AML-193 (cell line): ENCODE results near the gene ZYX.
A peak's percentile ranks its signal among the peaks of the same experiment; 100 is the strongest.
"Not testable (repeated sequence)": the region's sequence is repeated elsewhere in the genome, so short reads cannot be mapped to it uniquely, and the experiment has no call there.

Experiments
- DNase-seq, 2 experiments: peaks; one replicate each; lab custom pipeline; 2025; lab: John Stamatoyannopoulos, UW

Gene ZYX

GRCh38 chr7:143384661-143385631 is 3.8 kb downstream of the ZYX start:
- DNase-seq: peak; percentile 64 to 65

- DNase-seq: peak; percentile 72 to 73
Observed at GRCh38 chr7:143385891-143386781, 5.0 kb downstream of the ZYX start.

GRCh38 chr7:143387156-143387975 is 6.2 kb downstream of the ZYX start:
- DNase-seq: no peak

- DNase-seq: no peak
Observed at GRCh38 chr7:143388051-143388450, 6.9 kb downstream of the ZYX start.

GRCh38 chr7:143388491-143389101 is 7.5 kb downstream of the ZYX start:
- DNase-seq: no peak

- DNase-seq: no peak
Observed at GRCh38 chr7:143389316-143390103, 8.4 kb downstream of the ZYX start.

- no peak for DNase-seq
Observed at GRCh38 chr7:143390104-143390772, 9.1 kb downstream of the ZYX start.

GRCh38 chr7:143390773-143391317 is 9.7 kb downstream of the ZYX start:
- DNase-seq: no peak

GRCh38 chr7:143391462-143392404 is 10.6 kb downstream of the ZYX start:
- no peak for DNase-seq

- not testable (repeated sequence) for DNase-seq
Observed at GRCh38 chr7:143392427-143392826, 11.3 kb downstream of the ZYX start.

GRCh38 chr7:143392875-143393266 is 11.7 kb downstream of the ZYX start:
- DNase-seq: no peak

- no peak for DNase-seq
Observed at GRCh38 chr7:143393267-143394041, 12.3 kb downstream of the ZYX start.

GRCh38 chr7:143394068-143394467 is 12.9 kb downstream of the ZYX start:
- no peak for DNase-seq

- no peak for DNase-seq
Observed at GRCh38 chr7:143394777-143395176, 13.6 kb downstream of the ZYX start.

- DNase-seq: peak in 1 of 2 experiments; percentile 33
Observed at GRCh38 chr7:143395187-143396149, 14.3 kb downstream of the ZYX start.

GRCh38 chr7:143396182-143396581 is 15.0 kb downstream of the ZYX start:
- no peak for DNase-seq
